HepG2 (cell line): ENCODE measurements around the gene CCDC57. TPM values are rescaled to one million over a fixed set of nuclear protein-coding genes. Genes with fewer than 3 reads are reported as not detected.
A peak's percentile ranks its signal among the peaks of the same experiment; 100 is the strongest.

Experiments
- ARNT ChIP-seq: fragments of 450-650 bp; IDR thresholded peaks from 2 replicates; pipeline ENCODE4 v1.6.1; 2017
- ATRX ChIP-seq: sonication (generic); formaldehyde crosslinking; IDR thresholded peaks from 2 replicates; pipeline ENCODE4 v1.4.0; 2020; ENCODE audit warnings: missing genetic modification reagents, borderline replicate concordance
- BRF2 ChIP-seq: sonication (generic); formaldehyde crosslinking; IDR thresholded peaks from 2 replicates; pipeline ENCODE4 v1.8.1; 2022; ENCODE audit warnings: mild to moderate bottlenecking, missing genetic modification reagents
- KLF13 ChIP-seq: sonication (generic); formaldehyde crosslinking; IDR thresholded peaks from 2 replicates; pipeline ENCODE4 v1.4.0; 2020; ENCODE audit warnings: mild to moderate bottlenecking, missing genetic modification reagents
- PLRG1 ChIP-seq: fragments of 450-650 bp; conservative IDR thresholded peaks from 2 replicates; pipeline ENCODE4 v1.6.1; 2016
- RERE ChIP-seq: IDR thresholded peaks from 2 replicates; pipeline ENCODE4 v1.6.1; 2016; ENCODE audit warnings: low read depth, missing genetic modification reagents, missing compliant biosample characterization
- SKI ChIP-seq: fragments of 450-650 bp; IDR thresholded peaks from one replicate; pipeline ENCODE4 v1.6.1; 2018; ENCODE audit warnings: mild to moderate bottlenecking; ENCODE audit not compliant: partially characterized antibody
- THAP7 ChIP-seq: sonication (generic); formaldehyde crosslinking; IDR thresholded peaks from 2 replicates; pipeline ENCODE4 v1.8.1; 2023; ENCODE audit warnings: mild to moderate bottlenecking, missing genetic modification reagents
- ZNF414 ChIP-seq: sonication (generic); formaldehyde crosslinking; IDR thresholded peaks from 2 replicates; pipeline ENCODE4 v1.5.0; 2020; ENCODE audit warnings: missing genetic modification reagents
- ZNF530 ChIP-seq: sonication (generic); formaldehyde crosslinking; IDR thresholded peaks from 2 replicates; pipeline ENCODE4 v1.5.0; 2020; ENCODE audit warnings: low read depth, mild to moderate bottlenecking, missing genetic modification reagents
- ZNF747 ChIP-seq: sonication (generic); formaldehyde crosslinking; IDR thresholded peaks from 2 replicates; pipeline ENCODE4 v1.8.1; 2023; ENCODE audit warnings: missing genetic modification reagents, mild to moderate bottlenecking, borderline replicate concordance
- ZNF816 ChIP-seq: sonication (generic); formaldehyde crosslinking; IDR thresholded peaks from 2 replicates; pipeline ENCODE4 v1.8.0; 2022; ENCODE audit warnings: missing genetic modification reagents, mild to moderate bottlenecking, borderline replicate concordance
- ZSCAN9 ChIP-seq: IDR thresholded peaks from 2 replicates; pipeline ENCODE4 v1.6.1; 2016; ENCODE audit warnings: borderline replicate concordance
- polyA plus RNA-seq, 8 experiments: library from polyadenylated mRNA; depleted of rRNA in 3 of 8; stranded (reverse) in 7 of 8; unstranded in 1 of 8; fragments of >200 nt; fragmentation: Illumina TruSeq in 4 of 8; extraction: Trizol in 4 of 8; gene quantifications; 2 replicates each; pipeline versions ENCODE4 v1.2.1 to v1.2.3, GENCODE V29; 2011 to 2016; ENCODE audit warnings: low read depth in 4 of 8, missing spikeins in 1 of 8, mixed read lengths in 1 of 8; ENCODE audit not compliant: insufficient read depth in 1 of 8
- total RNA-seq, 5 experiments: library from RNA; depleted of rRNA; stranded (reverse); fragments of >200 nt; fragmentation: Illumina TruSeq; extraction: Trizol; gene quantifications; 2 replicates each; pipeline ENCODE4 v1.2.3, GENCODE V29; 2016; ENCODE audit warnings: low read depth in 1 of 5
- TF ChIP-seq, protein P1 (sequence below): sonication (generic); formaldehyde crosslinking; IDR thresholded peaks from 2 replicates; pipeline ENCODE4 v1.4.0; 2020; ENCODE audit warnings: missing genetic modification reagents, borderline replicate concordance
- TF ChIP-seq, protein P2 (sequence below): IDR thresholded peaks from 2 replicates; pipeline ENCODE4 v1.6.1; 2016

Gene CCDC57
- total and polyA plus RNA-seq, 2 of the 13 experiments (the other 11 are each of a cell fraction or from before 2014, with no cell fraction given): 59.3 to 59.9 TPM

- TF ChIP-seq BRF2: peak; percentile 88; the same call in 1 of the 2 replicates
- TF ChIP-seq ARNT: no peak
- TF ChIP-seq PLRG1: no peak
- TF ChIP-seq ZNF747: peak; percentile 86
- TF ChIP-seq ZSCAN9 (CRISPR knock-in tag): peak; percentile 79; the same call in 1 of the 2 replicates
- no peak for TF ChIP-seq RERE (CRISPR knock-in tag)
- TF ChIP-seq ZNF816: no peak; the same call in 1 of the 2 replicates
- TF ChIP-seq SKI: peak; percentile 44
- peak; percentile 86; the same call in 1 of the 2 replicates for TF ChIP-seq ZNF414
- TF ChIP-seq ZNF530 (CRISPR knock-in tag): no peak
- TF ChIP-seq, protein P1, sequence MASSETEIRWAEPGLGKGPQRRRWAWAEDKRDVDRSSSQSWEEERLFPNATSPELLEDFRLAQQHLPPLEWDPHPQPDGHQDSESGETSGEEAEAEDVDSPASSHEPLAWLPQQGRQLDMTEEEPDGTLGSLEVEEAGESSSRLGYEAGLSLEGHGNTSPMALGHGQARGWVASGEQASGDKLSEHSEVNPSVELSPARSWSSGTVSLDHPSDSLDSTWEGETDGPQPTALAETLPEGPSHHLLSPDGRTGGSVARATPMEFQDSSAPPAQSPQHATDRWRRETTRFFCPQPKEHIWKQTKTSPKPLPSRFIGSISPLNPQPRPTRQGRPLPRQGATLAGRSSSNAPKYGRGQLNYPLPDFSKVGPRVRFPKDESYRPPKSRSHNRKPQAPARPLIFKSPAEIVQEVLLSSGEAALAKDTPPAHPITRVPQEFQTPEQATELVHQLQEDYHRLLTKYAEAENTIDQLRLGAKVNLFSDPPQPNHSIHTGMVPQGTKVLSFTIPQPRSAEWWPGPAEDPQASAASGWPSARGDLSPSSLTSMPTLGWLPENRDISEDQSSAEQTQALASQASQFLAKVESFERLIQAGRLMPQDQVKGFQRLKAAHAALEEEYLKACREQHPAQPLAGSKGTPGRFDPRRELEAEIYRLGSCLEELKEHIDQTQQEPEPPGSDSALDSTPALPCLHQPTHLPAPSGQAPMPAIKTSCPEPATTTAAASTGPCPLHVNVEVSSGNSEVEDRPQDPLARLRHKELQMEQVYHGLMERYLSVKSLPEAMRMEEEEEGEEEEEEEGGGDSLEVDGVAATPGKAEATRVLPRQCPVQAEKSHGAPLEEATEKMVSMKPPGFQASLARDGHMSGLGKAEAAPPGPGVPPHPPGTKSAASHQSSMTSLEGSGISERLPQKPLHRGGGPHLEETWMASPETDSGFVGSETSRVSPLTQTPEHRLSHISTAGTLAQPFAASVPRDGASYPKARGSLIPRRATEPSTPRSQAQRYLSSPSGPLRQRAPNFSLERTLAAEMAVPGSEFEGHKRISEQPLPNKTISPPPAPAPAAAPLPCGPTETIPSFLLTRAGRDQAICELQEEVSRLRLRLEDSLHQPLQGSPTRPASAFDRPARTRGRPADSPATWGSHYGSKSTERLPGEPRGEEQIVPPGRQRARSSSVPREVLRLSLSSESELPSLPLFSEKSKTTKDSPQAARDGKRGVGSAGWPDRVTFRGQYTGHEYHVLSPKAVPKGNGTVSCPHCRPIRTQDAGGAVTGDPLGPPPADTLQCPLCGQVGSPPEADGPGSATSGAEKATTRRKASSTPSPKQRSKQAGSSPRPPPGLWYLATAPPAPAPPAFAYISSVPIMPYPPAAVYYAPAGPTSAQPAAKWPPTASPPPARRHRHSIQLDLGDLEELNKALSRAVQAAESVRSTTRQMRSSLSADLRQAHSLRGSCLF (CRISPR knock-in tag): no peak; the same call in 1 of the 2 replicates
- peak; percentile 42; the same call in 1 of the 2 replicates for TF ChIP-seq THAP7 (CRISPR knock-in tag)
- no peak for TF ChIP-seq ATRX (CRISPR knock-in tag)
- TF ChIP-seq KLF13: 0 out of 2 replicates have a peak, but pooled peaks have one; percentile 67
- TF ChIP-seq, protein P2, sequence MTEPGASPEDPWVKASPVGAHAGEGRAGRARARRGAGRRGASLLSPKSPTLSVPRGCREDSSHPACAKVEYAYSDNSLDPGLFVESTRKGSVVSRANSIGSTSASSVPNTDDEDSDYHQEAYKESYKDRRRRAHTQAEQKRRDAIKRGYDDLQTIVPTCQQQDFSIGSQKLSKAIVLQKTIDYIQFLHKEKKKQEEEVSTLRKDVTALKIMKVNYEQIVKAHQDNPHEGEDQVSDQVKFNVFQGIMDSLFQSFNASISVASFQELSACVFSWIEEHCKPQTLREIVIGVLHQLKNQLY (CRISPR knock-in tag): peak; percentile 54; the same call in 1 of the 2 replicates
Measured at GRCh38 chr17:82231562-82232321, 19.1 kb upstream of the CCDC57 start (continued).
